ENCODE results near the gene SLC6A7.

GRCh38 chr5:150153957-150154617 is 35.8 kb upstream of the SLC6A7 start:
- no peak for TF ChIP-seq CTCF (conservative IDR thresholded peaks at IDR 0.05)
- TF ChIP-seq EZH2 (IDR thresholded peaks at IDR 0.05; ENCODE audit: low read depth) = no peak

All from PC-9 (cell line).